Mesendoderm (in vitro differentiated cells): Measurements from ENCODE around the gene MGAT5B.
"Not testable (repeated sequence)": the region's sequence is repeated elsewhere in the genome, so short reads cannot be mapped to it uniquely, and the experiment has no call there.

Experiments
- DNase-seq: peaks from one replicate; pipeline ENCODE4 v3.0.0; 2013
- H2AK5ac ChIP-seq: 2 replicates; pipeline ENCODE4 v1.6.1; 2013; ENCODE audit warnings: low read length, inconsistent platforms
- H2BK120ac ChIP-seq: 2 replicates; pipeline ENCODE4 v1.6.1; 2013; ENCODE audit warnings: low read depth, mild to moderate bottlenecking, low read length, moderate library complexity, mixed read lengths
- H2BK15ac ChIP-seq: replicated peaks from 2 replicates; pipeline ENCODE4 v1.6.1; 2013; ENCODE audit warnings: low read depth, mild to moderate bottlenecking, moderate library complexity
- H2BK5ac ChIP-seq: 2 replicates; pipeline ENCODE4 v1.6.1; 2013; ENCODE audit warnings: low read length, inconsistent platforms
- H3K18ac ChIP-seq: 2 replicates; pipeline ENCODE4 v1.6.1; 2013; ENCODE audit warnings: mild to moderate bottlenecking, low read length, mixed read lengths
- H3K23ac ChIP-seq: one replicate; pipeline ENCODE4 v1.6.1; 2013; ENCODE audit warnings: low read length
- H3K27ac ChIP-seq: 2 replicates; pipeline ENCODE4 v1.5.1; 2013; ENCODE audit warnings: low read depth, mild to moderate bottlenecking, inconsistent platforms, low read length, moderate library complexity
- H3K27me3 ChIP-seq: 2 replicates; pipeline ENCODE4 v1.6.1; 2013; ENCODE audit warnings: low read length, control low read depth, mild to moderate bottlenecking, inconsistent platforms; ENCODE audit not compliant: insufficient read depth, poor library complexity
- H3K36me3 ChIP-seq: 2 replicates; pipeline ENCODE4 v1.6.1; 2013; ENCODE audit warnings: low read length, inconsistent platforms; ENCODE audit not compliant: control insufficient read depth, insufficient read depth
- H3K4ac ChIP-seq: one replicate; pipeline ENCODE4 v1.6.1; 2013; ENCODE audit warnings: low read depth, mild to moderate bottlenecking, low read length, moderate library complexity
- H3K4me1 ChIP-seq: 2 replicates; pipeline ENCODE4 v1.6.1; 2013; ENCODE audit warnings: low read depth, low read length, inconsistent platforms; ENCODE audit not compliant: control insufficient read depth
- H3K4me2 ChIP-seq: 2 replicates; pipeline ENCODE4 v1.6.1; 2013; ENCODE audit warnings: low read length
- H3K4me3 ChIP-seq: 2 replicates; pipeline ENCODE4 v1.5.1; 2013; ENCODE audit warnings: mild to moderate bottlenecking, low read length
- H3K56ac ChIP-seq: one replicate; pipeline ENCODE4 v1.6.1; 2013; ENCODE audit warnings: low read length
- H3K79me1 ChIP-seq: 2 replicates; pipeline ENCODE4 v1.6.1; 2013; ENCODE audit warnings: low read length, inconsistent platforms
- H3K79me2 ChIP-seq: 2 replicates; pipeline ENCODE4 v1.6.1; 2013; ENCODE audit warnings: mild to moderate bottlenecking, low read length; ENCODE audit not compliant: control insufficient read depth, insufficient read depth
- H3K9ac ChIP-seq: 2 replicates; pipeline ENCODE4 v1.6.1; 2013; ENCODE audit warnings: low read length, inconsistent platforms
- H4K5ac ChIP-seq: one replicate; pipeline ENCODE4 v1.6.1; 2013; ENCODE audit warnings: low read length
- H4K8ac ChIP-seq: one replicate; pipeline ENCODE4 v1.6.1; 2013; ENCODE audit warnings: low read depth, mild to moderate bottlenecking, control low read depth, low read length, moderate library complexity
- WGBS: extraction: QIAGEN DNeasy Blood & Tissue Kit; methylation state at CpG from one replicate; pipeline ENCODE4 v1.1.7; 2013; ENCODE audit warnings: low lambda C conversion rate, missing lambda C conversion rate; ENCODE audit not compliant: insufficient coverage; ENCODE audit errors: extremely low coverage; 5-methylcytosine and 5-hydroxymethylcytosine counted together

Gene MGAT5B

GRCh38 chr17:76834870-76835269, 33.3 kb upstream of the MGAT5B start:
- Histone ChIP-seq H2BK5ac (no peak overlapping the region), H3K4me3 (no peak overlapping the region), H3K56ac (no peak overlapping the region), H3K4me1 (no peaks in the 10 kb centered on the region), H3K79me1 (no peaks in the 10 kb centered on the region), H4K5ac (no peak overlapping the region), H2BK15ac (no peak overlapping the region), H3K27ac (no peak overlapping the region), H4K8ac (no peak overlapping the region), H3K79me2 (no peaks in the 10 kb centered on the region), H3K36me3 (no peaks in the 10 kb centered on the region), H3K18ac (no peak overlapping the region), H3K4me2 (no peak overlapping the region), H2AK5ac (no peak overlapping the region), H3K23ac (no peak overlapping the region), H2BK120ac (no peak overlapping the region), H3K9ac (no peak overlapping the region), H3K4ac (no peak overlapping the region), H3K27me3 (no peaks in the 10 kb centered on the region)
- no CpG with 5 or more reads among the region's 9 CpGs for WGBS
- no peak for DNase-seq

GRCh38 chr17:76840443-76840767, 27.8 kb upstream of the MGAT5B start:
- no peak overlapping the region for H4K8ac ChIP-seq
- H3K79me2 ChIP-seq = no peaks in the 10 kb centered on the region
- no peak overlapping the region for H2BK5ac ChIP-seq
- H2BK120ac ChIP-seq = no peak overlapping the region
- H3K18ac ChIP-seq = no peak overlapping the region
- no peak overlapping the region for H3K4me3 ChIP-seq
- WGBS = no CpG with 5 or more reads among the region's 3 CpGs
- H3K9ac ChIP-seq = peak overlapping the region; percentile 32
- H2AK5ac ChIP-seq = no peak overlapping the region
- no peaks in the 10 kb centered on the region for H3K27me3 ChIP-seq
- H3K27ac ChIP-seq = no peak overlapping the region
- no peak overlapping the region for H4K5ac ChIP-seq
- H3K4ac ChIP-seq = no peak overlapping the region
- no peaks in the 10 kb centered on the region for H3K36me3 ChIP-seq
- peak overlapping the region; percentile 30 for H3K56ac ChIP-seq
- no peak overlapping the region for H2BK15ac ChIP-seq
- no peak overlapping the region for H3K23ac ChIP-seq
- H3K4me2 ChIP-seq = peak overlapping the region; percentile 18
- no peaks in the 10 kb centered on the region for H3K4me1 ChIP-seq
- no peak for DNase-seq
- no peaks in the 10 kb centered on the region for H3K79me1 ChIP-seq

GRCh38 chr17:76840884-76841775, 27.1 kb upstream of the MGAT5B start:
- peak; percentile 41 for DNase-seq
- H2BK5ac ChIP-seq = peak overlapping the region; percentile 5
- H4K5ac ChIP-seq = no peak overlapping the region
- H2AK5ac ChIP-seq = no peak overlapping the region
- no peak overlapping the region for H4K8ac ChIP-seq
- H2BK120ac ChIP-seq = no peak overlapping the region
- H3K36me3 ChIP-seq = no peaks in the 10 kb centered on the region
- H3K9ac ChIP-seq = peak overlapping the region; percentile 47
- peak overlapping the region; percentile 2 for H3K18ac ChIP-seq
- peak overlapping the region; percentile 55 for H3K4me2 ChIP-seq
- no peaks in the 10 kb centered on the region for H3K79me1 ChIP-seq
- no peak overlapping the region for H3K4ac ChIP-seq
- no peak overlapping the region for H2BK15ac ChIP-seq
- no CpG with 5 or more reads among the region's 8 CpGs for WGBS
- H3K23ac ChIP-seq = no peak overlapping the region
- H3K27me3 ChIP-seq = no peaks in the 10 kb centered on the region
- H3K27ac ChIP-seq = no peak overlapping the region
- H3K56ac ChIP-seq = peak overlapping the region; percentile 68
- no peaks in the 10 kb centered on the region for H3K79me2 ChIP-seq
- no peak overlapping the region for H3K4me3 ChIP-seq
- H3K4me1 ChIP-seq = no peaks in the 10 kb centered on the region

GRCh38 chr17:76841776-76842405, 26.3 kb upstream of the MGAT5B start:
- Histone ChIP-seq H4K5ac (no peak overlapping the region), H3K79me1 (no peaks in the 10 kb centered on the region), H3K27ac (no peak overlapping the region), H3K4me2 (peak overlapping the region; percentile 55), H4K8ac (no peak overlapping the region), H3K79me2 (no peaks in the 10 kb centered on the region), H2AK5ac (no peak overlapping the region), H3K4me3 (no peak overlapping the region), H3K9ac (peak overlapping the region; percentile 47), H3K4ac (no peak overlapping the region), H3K36me3 (no peaks in the 10 kb centered on the region), H3K27me3 (no peaks in the 10 kb centered on the region), H2BK15ac (no peak overlapping the region), H2BK120ac (no peak overlapping the region), H3K18ac (peak overlapping the region; percentile 2), H3K23ac (no peak overlapping the region), H3K56ac (peak overlapping the region; percentile 68), H3K4me1 (no peaks in the 10 kb centered on the region), H2BK5ac (peak overlapping the region; percentile 5)
- peak; percentile 74 for DNase-seq
- WGBS = no CpG with 5 or more reads among the region's 10 CpGs

- not testable (repeated sequence) for H3K9ac ChIP-seq, H3K27me3 ChIP-seq
These were observed 25.1 kb upstream of the MGAT5B start for GRCh38 chr17:76843068-76843467.

More at GRCh38 chr17:76843068-76843467, 25.1 kb upstream of the MGAT5B start:
- not testable (repeated sequence) for H3K4me2 ChIP-seq, H3K18ac ChIP-seq, H3K36me3 ChIP-seq, H2BK5ac ChIP-seq, DNase-seq, H3K27ac ChIP-seq, H3K79me1 ChIP-seq, H3K23ac ChIP-seq, H3K4me3 ChIP-seq, H2BK120ac ChIP-seq, H3K4me1 ChIP-seq, H2BK15ac ChIP-seq, H2AK5ac ChIP-seq, H3K4ac ChIP-seq, H3K79me2 ChIP-seq, H4K8ac ChIP-seq, H3K56ac ChIP-seq, H4K5ac ChIP-seq
- no CpG with 5 or more reads among the region's 6 CpGs for WGBS
